ENCODE data around the gene DRICH1. TPM values are rescaled to one million over a fixed set of nuclear protein-coding genes. Genes with fewer than 3 reads are reported as not detected.
"Not testable (repeated sequence)": the region's sequence is repeated elsewhere in the genome, so short reads cannot be mapped to it uniquely, and the experiment has no call there.

DRICH1 gene
- total RNA-seq, 1 experiment from 2014 or later, result not detected

DNA sequence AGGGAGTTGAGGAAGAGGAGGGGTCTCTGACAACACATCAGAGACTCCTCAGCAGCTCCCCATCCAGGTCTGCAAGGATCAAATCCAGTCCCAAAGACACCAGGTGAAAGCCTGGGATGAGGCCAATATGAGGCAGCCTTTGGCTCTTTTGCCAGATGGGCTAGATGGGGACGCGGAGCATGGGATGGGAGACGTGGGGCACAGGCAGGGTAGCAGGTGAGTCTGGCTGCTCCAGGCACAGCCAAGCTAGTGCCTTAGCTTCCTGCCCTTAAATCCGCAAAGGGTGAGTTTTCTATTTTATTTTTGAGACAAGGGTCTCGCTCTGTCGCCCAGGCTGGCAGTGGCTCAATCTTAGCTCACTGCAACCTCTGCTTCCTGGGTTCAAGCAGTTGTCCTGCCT lies 19.6 kb upstream of the DRICH1 start:
- Histone ChIP-seq H3K27ac (ENCODE audit: low read length) (no peak overlapping the region), H3K4me3 (ENCODE audit: low read depth in 2 of 2, low read length in 2 of 2) (no peak overlapping the region), H3K27me3 (ENCODE audit: control insufficient read depth, insufficient read depth, low read length) (no peaks in the 10 kb centered on the region), H3K4me1 (ENCODE audit: control insufficient read depth, insufficient read depth, low read length) (no peaks in the 10 kb centered on the region), H3K36me3 (ENCODE audit: control insufficient read depth, insufficient read depth, low read length) (no peaks in the 10 kb centered on the region), H3K9me3 (ENCODE audit: control insufficient read depth, insufficient read depth, low read depth, low read length) (no peaks in the 10 kb centered on the region)
- POLR2A ChIA-PET, result no interaction called here
- DNase-seq (ENCODE audit: low read depth, low spot score) (no peak), ATAC-seq (no peak)
- CTCF ChIA-PET, result no interaction called here
- in situ Hi-C loops (cut with HindIII; ENCODE audit: low pct_unique_long_range_greater_than_20kb, low sequenced_read_pairs), result no loop called here
- TF ChIP-seq SIN3A (IDR thresholded peaks at IDR 0.05; ENCODE audit: borderline replicate concordance, insufficient read depth, low read depth, low read length) (no peak), TCF7L2 (IDR thresholded peaks at IDR 0.05; ENCODE audit: low read depth, low read length) (no peak), CTCF (IDR thresholded peaks at IDR 0.05) (no peak), POLR2AphosphoS5 (IDR thresholded peaks at IDR 0.05; ENCODE audit: low read depth, low read length) (no peak)
- TF ChIP-seq, protein P1, sequence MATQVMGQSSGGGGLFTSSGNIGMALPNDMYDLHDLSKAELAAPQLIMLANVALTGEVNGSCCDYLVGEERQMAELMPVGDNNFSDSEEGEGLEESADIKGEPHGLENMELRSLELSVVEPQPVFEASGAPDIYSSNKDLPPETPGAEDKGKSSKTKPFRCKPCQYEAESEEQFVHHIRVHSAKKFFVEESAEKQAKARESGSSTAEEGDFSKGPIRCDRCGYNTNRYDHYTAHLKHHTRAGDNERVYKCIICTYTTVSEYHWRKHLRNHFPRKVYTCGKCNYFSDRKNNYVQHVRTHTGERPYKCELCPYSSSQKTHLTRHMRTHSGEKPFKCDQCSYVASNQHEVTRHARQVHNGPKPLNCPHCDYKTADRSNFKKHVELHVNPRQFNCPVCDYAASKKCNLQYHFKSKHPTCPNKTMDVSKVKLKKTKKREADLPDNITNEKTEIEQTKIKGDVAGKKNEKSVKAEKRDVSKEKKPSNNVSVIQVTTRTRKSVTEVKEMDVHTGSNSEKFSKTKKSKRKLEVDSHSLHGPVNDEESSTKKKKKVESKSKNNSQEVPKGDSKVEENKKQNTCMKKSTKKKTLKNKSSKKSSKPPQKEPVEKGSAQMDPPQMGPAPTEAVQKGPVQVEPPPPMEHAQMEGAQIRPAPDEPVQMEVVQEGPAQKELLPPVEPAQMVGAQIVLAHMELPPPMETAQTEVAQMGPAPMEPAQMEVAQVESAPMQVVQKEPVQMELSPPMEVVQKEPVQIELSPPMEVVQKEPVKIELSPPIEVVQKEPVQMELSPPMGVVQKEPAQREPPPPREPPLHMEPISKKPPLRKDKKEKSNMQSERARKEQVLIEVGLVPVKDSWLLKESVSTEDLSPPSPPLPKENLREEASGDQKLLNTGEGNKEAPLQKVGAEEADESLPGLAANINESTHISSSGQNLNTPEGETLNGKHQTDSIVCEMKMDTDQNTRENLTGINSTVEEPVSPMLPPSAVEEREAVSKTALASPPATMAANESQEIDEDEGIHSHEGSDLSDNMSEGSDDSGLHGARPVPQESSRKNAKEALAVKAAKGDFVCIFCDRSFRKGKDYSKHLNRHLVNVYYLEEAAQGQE (IDR thresholded peaks at IDR 0.05; ENCODE audit: insufficient read depth in 1 of 2, low read depth in 2 of 2, low read length in 1 of 2), result no peak
- no TSS peak for BruUV-seq (replicated peaks)
- intact Hi-C loops (cut with micrococcal nuclease; ENCODE audit: unreplicated experiment), result no loop called here

GRCh38 chr22:23649071-23649501 lies 17.0 kb upstream of the DRICH1 start:
- Histone ChIP-seq H3K27me3 (ENCODE audit: control insufficient read depth, insufficient read depth, low read length) (no peaks in the 10 kb centered on the region), H3K4me3 (ENCODE audit: low read depth in 2 of 2, low read length in 2 of 2) (no peak overlapping the region), H3K9me3 (ENCODE audit: control insufficient read depth, insufficient read depth, low read depth, low read length) (no peaks in the 10 kb centered on the region), H3K4me1 (ENCODE audit: control insufficient read depth, insufficient read depth, low read length) (no peaks in the 10 kb centered on the region), H3K27ac (ENCODE audit: low read length) (no peak overlapping the region), H3K36me3 (ENCODE audit: control insufficient read depth, insufficient read depth, low read length) (no peaks in the 10 kb centered on the region)
- TF ChIP-seq SIN3A (IDR thresholded peaks at IDR 0.05; ENCODE audit: borderline replicate concordance, insufficient read depth, low read depth, low read length), result no peak
- no peak for TF ChIP-seq CTCF (IDR thresholded peaks at IDR 0.05)
- TF ChIP-seq POLR2AphosphoS5 (IDR thresholded peaks at IDR 0.05; ENCODE audit: low read depth, low read length), result no peak
- TF ChIP-seq TCF7L2 (IDR thresholded peaks at IDR 0.05; ENCODE audit: low read depth, low read length), result no peak
- TF ChIP-seq, protein P1 (IDR thresholded peaks at IDR 0.05; ENCODE audit: insufficient read depth in 1 of 2, low read depth in 2 of 2, low read length in 1 of 2), result no peak
- ATAC-seq (no peak), DNase-seq (ENCODE audit: low read depth, low spot score) (no peak)
- in situ Hi-C loops (cut with HindIII; ENCODE audit: low pct_unique_long_range_greater_than_20kb, low sequenced_read_pairs), result no loop called here
- no TSS peak for BruUV-seq (replicated peaks)
- intact Hi-C loops (cut with micrococcal nuclease; ENCODE audit: unreplicated experiment), result no loop called here
- CTCF ChIA-PET, result interaction anchor here (0.6 kb wide), 1 partner anchor 8 kb away, joined by 4 read pairs; no protein-coding TSS in a partner anchor
- POLR2A ChIA-PET, result no interaction called here

DNA sequence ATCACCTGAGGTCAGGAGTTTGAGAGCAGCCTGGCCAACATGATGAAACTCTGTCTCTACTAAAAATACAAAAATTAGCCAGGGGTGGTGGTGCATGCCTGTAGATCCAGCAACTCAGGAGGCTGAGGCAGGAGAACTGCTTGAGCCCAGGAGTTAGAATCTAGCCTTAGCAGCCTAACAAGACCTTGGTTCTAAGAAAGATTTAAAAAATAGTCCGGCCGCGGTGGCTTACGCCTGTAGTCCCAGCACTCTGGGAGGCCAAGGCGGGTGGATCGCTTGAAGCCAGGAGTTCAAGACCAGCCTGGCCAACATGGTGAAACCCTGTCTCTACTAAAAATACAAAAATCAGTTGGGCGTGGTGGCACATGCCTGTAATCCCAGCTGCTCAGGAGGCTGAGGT lies 14.4 kb upstream of the DRICH1 start:
- BruUV-seq (replicated peaks); H3K27me3 ChIP-seq (ENCODE audit: control insufficient read depth, insufficient read depth, low read length); in situ Hi-C loops (cut with HindIII; ENCODE audit: low pct_unique_long_range_greater_than_20kb, low sequenced_read_pairs); H3K9me3 ChIP-seq (ENCODE audit: control insufficient read depth, insufficient read depth, low read depth, low read length); ATAC-seq; H3K4me1 ChIP-seq (ENCODE audit: control insufficient read depth, insufficient read depth, low read length); CTCF ChIA-PET; H3K36me3 ChIP-seq (ENCODE audit: control insufficient read depth, insufficient read depth, low read length); POLR2A ChIA-PET; H3K4me3 ChIP-seq (ENCODE audit: low read depth in 2 of 2, low read length in 2 of 2); intact Hi-C loops (cut with micrococcal nuclease; ENCODE audit: unreplicated experiment); H3K27ac ChIP-seq (ENCODE audit: low read length); DNase-seq (ENCODE audit: low read depth, low spot score): not testable (repeated sequence)

DNA sequence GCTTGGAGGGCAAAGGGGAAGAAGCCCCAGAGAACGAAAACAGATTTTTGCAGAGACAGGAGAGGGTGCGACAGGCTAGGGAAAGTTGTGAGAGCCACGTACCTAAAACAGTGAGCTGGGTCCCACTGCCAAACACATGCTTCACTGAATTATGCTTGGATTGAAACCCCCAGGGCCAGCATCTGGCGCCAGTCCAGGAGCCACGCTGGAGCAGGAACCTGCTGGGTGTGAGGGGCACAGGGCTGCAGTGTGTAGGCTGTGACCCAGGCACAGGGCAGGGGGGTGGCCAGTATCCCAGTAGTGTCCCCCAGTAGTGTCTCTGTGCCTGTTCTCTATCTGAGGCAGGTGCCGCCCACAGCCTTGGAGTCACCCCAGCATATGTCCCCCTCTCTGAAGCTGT lies 8.1 kb upstream of the DRICH1 start:
- POLR2A ChIA-PET, result interaction anchor here (0.6 kb wide), 1 partner anchor 39 kb away, joined by 4 read pairs; no protein-coding TSS in a partner anchor
- H3K27ac ChIP-seq (ENCODE audit: low read length); BruUV-seq (replicated peaks); in situ Hi-C loops (cut with HindIII; ENCODE audit: low pct_unique_long_range_greater_than_20kb, low sequenced_read_pairs); ATAC-seq; H3K4me1 ChIP-seq (ENCODE audit: control insufficient read depth, insufficient read depth, low read length); H3K27me3 ChIP-seq (ENCODE audit: control insufficient read depth, insufficient read depth, low read length); H3K4me3 ChIP-seq (ENCODE audit: low read depth in 2 of 2, low read length in 2 of 2); H3K36me3 ChIP-seq (ENCODE audit: control insufficient read depth, insufficient read depth, low read length); DNase-seq (ENCODE audit: low read depth, low spot score); H3K9me3 ChIP-seq (ENCODE audit: control insufficient read depth, insufficient read depth, low read depth, low read length); intact Hi-C loops (cut with micrococcal nuclease; ENCODE audit: unreplicated experiment): not testable (repeated sequence)
- CTCF ChIA-PET, result interaction anchor here (0.6 kb wide), 1 partner anchor 49 kb away, joined by 3 read pairs; no protein-coding TSS in a partner anchor
